Spleen (tissue), 7 donors: ENCODE results near the gene ALG12.

Experiments used
- CTCF ChIP-seq, 11 experiments: fragments of 200-600 bp in 7 of 11; fragments of 450-650 bp in 4 of 11; sonication (generic) in 4 of 11; IDR thresholded peaks in 8 of 11; conservative IDR thresholded peaks in 3 of 11; 1 replicate in 7 of 11; 2 replicates in 4 of 11; pipeline versions ENCODE4 v1.4.0 to v1.8.0; 2016 to 2021; ENCODE audit warnings: antibody characterized with exemption in 11 of 11, inconsistent platforms in 4 of 11, mild to moderate bottlenecking in 1 of 11
- POLR2A ChIP-seq, 3 donors: fragments of 450-650 bp; IDR thresholded peaks; one replicate each; pipeline ENCODE4 v1.5.1; 2017; ENCODE audit warnings: antibody characterized with exemption in 3 of 3, mild to moderate bottlenecking in 1 of 3
- donor health status: DM: no; HTN: no; CAD: no; lungs with moderate emphysema.
- donor health status: DM: no; HTN: no; CAD: no.
- donor health status: DM: no; HTN: no; CAD: no.

GRCh38 chr22:49925525-49926128, 7.4 kb upstream of the ALG12 start:
- no peak for TF ChIP-seq CTCF (IDR thresholded peaks at IDR 0.05 in 8 of 11, conservative IDR thresholded peaks at IDR 0.05 in 3 of 11)
- no peak for TF ChIP-seq POLR2A (IDR thresholded peaks at IDR 0.05)
